K562 (cell line): ENCODE measurements around the gene IFNA5. TPM values are rescaled to one million over a fixed set of nuclear protein-coding genes. Genes with fewer than 3 reads are reported as not detected.

Experiments used
- ATAC-seq: fragments of 200-7000 bp; cut with Tn5 transposase; 3 replicates; pipeline ENCODE4 v1.9.1; 2020; ENCODE audit warnings: moderate library complexity
- BruUV-seq: library from RNA; stranded (reverse); fragments of 400-500 nt; replicated peaks from 2 replicates; lab custom pipeline; 2021; lab: Mats Ljungman, UMichigan
- CTCF ChIA-PET: fragments of 300-600 bp; formaldehyde crosslinking; extraction: SDS; loops from one replicate; lab custom pipeline; 2021; ENCODE audit warnings: low intra/inter-chr PET ratio; lab: Yijun Ruan, JAX
- POLR2A ChIA-PET: fragments of 300-600, 350-650 bp; sonication (Branson Sonifier 250); formaldehyde crosslinking; extraction: SDS; loops from one replicate; lab custom pipeline; 2021; ENCODE audit warnings: antibody characterized with exemption, inconsistent platforms; lab: Yijun Ruan, JAX
- DNase-seq, 4 experiments: peaks; one replicate each; pipeline versions ENCODE4 v3.0.0 to v3.0.0-alpha.2; 2011 to 2018; ENCODE audit warnings: low spot score in 3 of 4, mixed read lengths in 3 of 4; ENCODE audit errors: extremely low read depth in 1 of 4
- FAIRE-seq: peaks from 2 replicates; lab custom pipeline; 2011; peaks lifted over from hg19 to GRCh38; lab: Jason Lieb, UNC
- H2AFZ ChIP-seq: 2 replicates; pipeline ENCODE4 v1.6.0; 2011; ENCODE audit warnings: low read depth, low read length, control low read depth, inconsistent platforms
- H3K27ac ChIP-seq: fragments of 200-600 bp; 3 replicates; pipeline ENCODE4 v1.8.0; 2011; ENCODE audit warnings: low read depth, mild to moderate bottlenecking, control low read depth, inconsistent platforms, low read length, moderate library complexity, mixed read lengths; ENCODE audit errors: extremely low read depth
- H3K27me3 ChIP-seq, 2 experiments: fragments of 300-600 bp in 1 of 2; 2 replicates in 1 of 2; 3 replicates in 1 of 2; pipeline versions ENCODE4 v1.6.0 to v1.8.0; 2011; ENCODE audit warnings: inconsistent platforms in 2 of 2, low read length in 2 of 2, mild to moderate bottlenecking in 1 of 2, mixed read lengths in 1 of 2, moderate library complexity in 1 of 2; ENCODE audit not compliant: control insufficient read depth in 2 of 2, insufficient read depth in 2 of 2
- H3K36me3 ChIP-seq: fragments of 300-600 bp; 3 replicates; pipeline ENCODE4 v1.8.0; 2011; ENCODE audit warnings: mild to moderate bottlenecking, low read length, inconsistent platforms; ENCODE audit not compliant: control insufficient read depth, insufficient read depth
- H3K4me1 ChIP-seq, 2 experiments: fragments of 200-600 bp in 1 of 2; replicated peaks in 1 of 2; 2 replicates in 1 of 2; 3 replicates in 1 of 2; pipeline versions ENCODE4 v1.5.1 to v1.8.0; 2011; ENCODE audit warnings: inconsistent platforms in 2 of 2, low read length in 2 of 2, mild to moderate bottlenecking in 1 of 2, mixed read lengths in 1 of 2, moderate library complexity in 1 of 2; ENCODE audit not compliant: control insufficient read depth in 2 of 2, insufficient read depth in 2 of 2
- H3K4me2 ChIP-seq: 2 replicates; pipeline ENCODE4 v1.6.1; 2011; ENCODE audit warnings: low read length, control low read depth, inconsistent platforms, mixed read lengths; ENCODE audit not compliant: insufficient read depth
- H3K4me3 ChIP-seq: fragments of 200-600 bp; sonication (generic), shearing (Covaris generic); 2 replicates; pipeline ENCODE4 v1.5.1; 2016; ENCODE audit warnings: control low read depth, inconsistent platforms
- H3K79me2 ChIP-seq: fragments of 200-600 bp; 3 replicates; pipeline ENCODE4 v1.8.0; 2011; ENCODE audit warnings: low read length, inconsistent platforms; ENCODE audit not compliant: control insufficient read depth, insufficient read depth
- H3K9ac ChIP-seq, 2 experiments: 2 replicates each; pipeline versions ENCODE4 v1.6.0 to v1.6.1; 2011; ENCODE audit warnings: low read depth in 2 of 2, low read length in 2 of 2, control low read depth in 1 of 2, inconsistent platforms in 1 of 2, mild to moderate bottlenecking in 1 of 2, mixed read lengths in 1 of 2; ENCODE audit not compliant: insufficient read depth in 1 of 2
- H3K9me1 ChIP-seq: one replicate; pipeline ENCODE4 v1.6.0; 2011; ENCODE audit warnings: inconsistent platforms, mild to moderate bottlenecking, low read length, moderate library complexity; ENCODE audit not compliant: control insufficient read depth, insufficient read depth
- H3K9me3 ChIP-seq: replicated peaks from 2 replicates; pipeline ENCODE4 v1.5.1; 2011; ENCODE audit warnings: low read depth, low read length, inconsistent platforms; ENCODE audit not compliant: control insufficient read depth, insufficient read depth
- H4K20me1 ChIP-seq: replicated peaks from 2 replicates; pipeline ENCODE4 v1.6.1; 2011; ENCODE audit warnings: low read length, inconsistent platforms, mixed read lengths; ENCODE audit not compliant: control insufficient read depth, insufficient read depth
- BACH1 ChIP-seq: fragments of 200-800 bp; sonication (Bioruptor generic); IDR thresholded peaks from 2 replicates; pipeline ENCODE4 v1.6.1; 2016; ENCODE audit warnings: missing genetic modification characterization, missing compliant biosample characterization
- CUX1 ChIP-seq: fragments of 200-800 bp; sonication (Bioruptor generic); IDR thresholded peaks from 2 replicates; pipeline ENCODE4 v1.6.1; 2016; ENCODE audit warnings: missing genetic modification characterization, missing compliant biosample characterization
- KAT2B ChIP-seq: IDR thresholded peaks from one replicate; pipeline ENCODE4 v1.6.1; 2012; ENCODE audit warnings: low read depth, mild to moderate bottlenecking, control low read depth, inconsistent platforms, low read length, moderate library complexity
- KLF13 ChIP-seq: fragments of 450-650 bp; IDR thresholded peaks from 2 replicates; pipeline ENCODE4 v1.6.1; 2016; ENCODE audit warnings: missing genetic modification characterization, low read depth, mild to moderate bottlenecking, missing compliant biosample characterization, moderate library complexity, borderline replicate concordance
- MED1 ChIP-seq: sonication (generic); formaldehyde crosslinking; IDR thresholded peaks from 2 replicates; pipeline ENCODE4 v1.8.1; 2023; ENCODE audit warnings: missing genetic modification reagents, borderline replicate concordance
- RAD21 ChIP-seq, 2 experiments: fragments of 250-450 bp in 1 of 2; fragments of 450-650 bp in 1 of 2; sonication (Bioruptor Pico) in 1 of 2; formaldehyde crosslinking in 1 of 2; IDR thresholded peaks in 1 of 2; conservative IDR thresholded peaks in 1 of 2; 2 replicates each; pipeline versions ENCODE4 v1.4.0 to v1.8.0; 2020 to 2022; ENCODE audit warnings: mild to moderate bottlenecking in 2 of 2, moderate library complexity in 1 of 2
- RBM17 ChIP-seq: fragments of 200-400 bp; formaldehyde crosslinking; IDR thresholded peaks from 2 replicates; pipeline ENCODE4 v1.6.1; 2017; ENCODE audit warnings: low read depth, mild to moderate bottlenecking, low read length, borderline replicate concordance
- TOE1 ChIP-seq, 2 experiments: fragments of 450-650 bp in 1 of 2; sonication (generic) in 1 of 2; formaldehyde crosslinking in 1 of 2; IDR thresholded peaks; 2 replicates each; pipeline versions ENCODE4 v1.7.1 to v1.8.0; 2016 to 2022; ENCODE audit warnings: borderline replicate concordance in 2 of 2, mild to moderate bottlenecking in 2 of 2, antibody characterized with exemption in 1 of 2, inconsistent platforms in 1 of 2, low read depth in 1 of 2, missing genetic modification reagents in 1 of 2, moderate library complexity in 1 of 2
- ZEB2 ChIP-seq: fragments of 450-650 bp; IDR thresholded peaks from 2 replicates; pipeline ENCODE4 v1.6.1; 2016
- ZNF655 ChIP-seq: fragments of 250-450 bp; sonication (Bioruptor Pico); IDR thresholded peaks from 2 replicates; pipeline ENCODE4 v1.5.0; 2021
- WGBS: fragments of 100-300 bp; shearing (Covaris generic); methylation state at CpG from one replicate; pipeline ENCODE4 v1.1.6; 2016; ENCODE audit warnings: low coverage, mixed read lengths; ENCODE audit not compliant: insufficient coverage; ENCODE audit errors: missing lambda C conversion rate; 5-methylcytosine and 5-hydroxymethylcytosine counted together
- in situ Hi-C: fragments of 300-500 bp; cut with MboI; formaldehyde crosslinking; loops from 4 replicates; pipeline ENCODE4 v1.15.0; 2018; ENCODE audit warnings: inconsistent platforms, mixed read lengths
- intact Hi-C: fragments of 100-400 bp; cut with micrococcal nuclease; formaldehyde crosslinking; loops from 2 replicates; pipeline ENCODE4 v1.14.2; 2022
- polyA plus RNA-seq, 8 experiments: library from polyadenylated mRNA; depleted of rRNA in 4 of 8; stranded (reverse) in 5 of 8; unstranded in 3 of 8; fragments of >200 nt; fragmentation: Nextera tagmentation in 2 of 8; fragmentation: Illumina TruSeq in 1 of 8; extraction: Ambion mirVana in 2 of 8; extraction: Trizol in 1 of 8; gene quantifications; 2 replicates each; pipeline versions ENCODE4 v1.2.1 to v1.2.3, GENCODE V29; 2011 to 2014; ENCODE audit warnings: inconsistent platforms in 1 of 8, missing spikeins in 1 of 8
- total RNA-seq, 7 experiments: library from RNA; depleted of rRNA in 6 of 7; stranded (reverse); fragments of >200 nt in 6 of 7; fragmentation: Illumina TruSeq in 2 of 7; extraction: Trizol in 2 of 7; gene quantifications; 2 replicates each; pipeline versions ENCODE4 v1.2.1 to v1.2.3, GENCODE V29; 2011 to 2021; ENCODE audit warnings: low replicate concordance in 1 of 7
- TF ChIP-seq, protein P1 (sequence below): sonication (generic); formaldehyde crosslinking; IDR thresholded peaks from 2 replicates; pipeline ENCODE4 v1.9.0; 2022; ENCODE audit warnings: mild to moderate bottlenecking, missing genetic modification reagents
- TF ChIP-seq, protein P2 (sequence below), 2 experiments: fragments of 250-450 bp in 1 of 2; fragments of 450-650 bp in 1 of 2; sonication (Bioruptor Pico) in 1 of 2; IDR thresholded peaks; 2 replicates each; pipeline versions ENCODE4 v1.6.1 to v1.8.0; 2016 to 2021; ENCODE audit warnings: mild to moderate bottlenecking in 2 of 2, moderate library complexity in 2 of 2, missing compliant biosample characterization in 1 of 2, missing genetic modification characterization in 1 of 2

IFNA5 gene
- total and polyA plus RNA-seq, 9 of the 15 experiments (the other 6 are each of a cell fraction or from before 2014, with no cell fraction given): not detected

DNA sequence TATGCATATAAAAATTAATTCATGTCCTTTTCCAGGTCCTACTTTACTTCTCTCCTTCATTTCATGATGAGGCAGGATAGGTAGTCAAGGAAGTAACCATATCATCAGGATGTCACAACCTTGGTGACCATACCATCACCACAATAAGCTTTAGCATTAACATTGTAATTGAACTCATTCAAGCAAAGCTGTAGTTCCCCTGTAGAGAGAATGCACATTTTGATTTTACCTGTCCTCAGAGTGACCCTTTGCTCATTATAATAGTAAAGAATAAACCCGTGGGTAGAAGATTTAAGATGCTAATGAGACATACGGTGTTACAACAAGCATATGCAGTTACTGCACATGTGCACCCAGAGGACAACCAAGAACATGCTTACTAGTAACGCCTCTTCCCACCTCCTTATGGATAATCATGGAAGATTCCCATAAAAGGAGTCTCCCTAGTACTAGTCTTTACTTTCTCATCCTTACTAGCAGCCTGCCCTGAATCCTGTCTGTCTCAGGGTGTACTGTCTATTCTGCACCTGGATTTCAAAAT is 43.4 kb upstream of the IFNA5 start (continued):
- TF ChIP-seq MED1 (CRISPR knock-in tag): no peak

- CTCF ChIA-PET: no interaction called here
- TF ChIP-seq KLF13 (tag) (no peak), TOE1 (IDR thresholded peaks at IDR 0.05; ENCODE audit: borderline replicate concordance) (no peak), TOE1 (CRISPR knock-in tag; IDR thresholded peaks at IDR 0.05; ENCODE audit: borderline replicate concordance, low read depth) (no peak), RAD21 (CRISPR knock-in tag; conservative IDR thresholded peaks at IDR 0.05 in 1 of 2, IDR thresholded peaks at IDR 0.05 in 1 of 2) (no peak), CUX1 (CRISPR knock-in tag) (no peak), ZEB2 (no peak), RBM17 (no peak), KAT2B (no peak), BACH1 (tag) (no peak), ZNF655 (no peak)
- TF ChIP-seq, protein P1, sequence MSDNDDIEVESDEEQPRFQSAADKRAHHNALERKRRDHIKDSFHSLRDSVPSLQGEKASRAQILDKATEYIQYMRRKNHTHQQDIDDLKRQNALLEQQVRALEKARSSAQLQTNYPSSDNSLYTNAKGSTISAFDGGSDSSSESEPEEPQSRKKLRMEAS (CRISPR knock-in tag): no peak
- TF ChIP-seq, protein P2, sequence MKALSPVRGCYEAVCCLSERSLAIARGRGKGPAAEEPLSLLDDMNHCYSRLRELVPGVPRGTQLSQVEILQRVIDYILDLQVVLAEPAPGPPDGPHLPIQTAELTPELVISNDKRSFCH (CRISPR knock-in tag; IDR thresholded peaks at IDR 0.05): no peak
- TF ChIP-seq, protein P2 (tag; IDR thresholded peaks at IDR 0.05): no peak
These were observed 35.6 kb upstream of the IFNA5 start for GRCh38 chr9:21340735-21341134.

More at GRCh38 chr9:21340735-21341134, 35.6 kb upstream of the IFNA5 start:
- Histone ChIP-seq H3K4me3 (no peak overlapping the region), H3K9ac (no peak overlapping the region), H3K27ac (no peak overlapping the region), H3K9me3 (no peaks in the 10 kb centered on the region), H2AFZ (no peak overlapping the region), H3K4me2 (no peak overlapping the region), H3K36me3 (no peaks in the 10 kb centered on the region), H3K9me1 (no peaks in the 10 kb centered on the region), H3K4me1 (no peaks in the 10 kb centered on the region), H4K20me1 (no peaks in the 10 kb centered on the region), H3K79me2 (no peaks in the 10 kb centered on the region), H3K27me3 (no peaks in the 10 kb centered on the region)
- no TSS peak for BruUV-seq
- ATAC-seq: no peak
- DNase-seq: no peak
- no peak for FAIRE-seq
- in situ Hi-C loops: no loop called here
- WGBS: no CpG with 5 or more reads among the region's 4 CpGs
- intact Hi-C loops: no loop called here
- POLR2A ChIA-PET: no interaction called here
